Measurements from ENCODE around the gene CREB5.

Gene CREB5

DNA sequence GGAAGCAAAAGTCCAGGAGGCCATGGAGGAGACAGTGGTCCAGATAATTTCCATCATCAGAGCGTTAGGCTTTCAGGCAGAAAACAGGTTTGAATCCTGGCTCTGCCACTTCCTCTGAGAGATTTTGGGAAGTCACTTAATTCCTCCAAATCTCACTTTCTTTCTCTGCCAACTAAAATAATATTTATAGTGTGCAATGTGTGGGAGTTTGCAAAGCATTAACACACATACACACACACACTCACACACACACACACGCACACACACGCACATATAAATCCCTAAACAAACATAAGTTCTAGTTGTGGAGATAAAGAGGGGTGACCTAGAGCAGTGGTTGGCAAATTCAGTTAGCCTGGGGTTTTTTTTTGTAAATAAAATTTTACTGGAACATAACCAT lies 461.0 kb downstream of the CREB5 start:
- DNase-seq = no peak

DNA sequence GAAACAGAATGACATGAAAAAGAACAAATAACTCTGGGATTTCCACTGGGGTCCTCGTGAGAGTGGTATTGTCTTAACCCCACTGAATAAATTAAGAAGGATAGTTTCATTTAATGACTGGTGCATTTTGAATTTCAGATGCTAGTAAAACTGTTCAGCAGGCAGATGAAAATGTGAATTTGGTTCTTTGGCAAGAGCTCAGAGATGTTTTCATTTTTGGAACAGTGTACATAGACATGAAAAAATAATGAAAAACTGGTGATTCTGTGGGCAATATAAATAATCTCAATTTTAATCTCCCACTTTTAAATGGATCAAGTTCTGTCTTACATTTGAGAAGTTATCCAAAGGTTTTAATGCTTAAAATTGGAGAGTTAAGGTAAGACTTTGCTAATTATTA lies 461.7 kb downstream of the CREB5 start:
- no peak for DNase-seq

Data from NCI-H446 treated with DMSO at 0.1 percent for 48 hours (cell line).